Naive thymus-derived CD4-positive, alpha-beta T cell (primary cell): Measurements from ENCODE around the gene RNF182. TPM values are rescaled to one million over a fixed set of nuclear protein-coding genes. Genes with fewer than 3 reads are reported as not detected.
"Not testable (repeated sequence)": the region's sequence is repeated elsewhere in the genome, so short reads cannot be mapped to it uniquely, and the experiment has no call there.

ENCODE experiments used
- ATAC-seq: fragments of 150-1000 bp; cut with Tn5 transposase; 2 replicates; pipeline ENCODE4 v1.10.0; 2021; ENCODE audit warnings: mild to moderate bottlenecking, moderate library complexity
- CTCF ChIA-PET: fragments of 350-600 bp; sonication (Branson Sonifier 250); formaldehyde crosslinking; loops from one replicate; lab custom pipeline; 2021; ENCODE audit warnings: antibody characterized with exemption; lab: Charles Lee
- POLR2A ChIA-PET: fragments of 350-600 bp; sonication (Branson Sonifier 250); formaldehyde crosslinking; loops from one replicate; lab custom pipeline; 2021; ENCODE audit warnings: antibody characterized with exemption, inconsistent platforms; lab: Charles Lee
- DNase-seq, 9 donors: peaks; one replicate each; pipeline versions ENCODE4 v3.0.0 to v3.0.0-alpha.2; 2020 to 2022; ENCODE audit warnings: mixed read lengths in 1 of 9
- H3K27ac ChIP-seq: one replicate; pipeline ENCODE4 v1.7.0; 2013; ENCODE audit warnings: mild to moderate bottlenecking, low read depth, low read length, moderate library complexity
- H3K27me3 ChIP-seq, 2 donors: one replicate each; pipeline ENCODE4 v1.7.0; 2013; ENCODE audit warnings: low read length in 2 of 2, mild to moderate bottlenecking in 2 of 2, moderate library complexity in 2 of 2; ENCODE audit not compliant: control insufficient read depth in 2 of 2, insufficient read depth in 2 of 2
- H3K36me3 ChIP-seq, 3 experiments: 1 replicate in 2 of 3; 2 replicates in 1 of 3; pipeline ENCODE4 v1.7.0; 2013; ENCODE audit warnings: low read length in 3 of 3, mild to moderate bottlenecking in 3 of 3, moderate library complexity in 1 of 3; ENCODE audit not compliant: insufficient read depth in 3 of 3, control insufficient read depth in 2 of 3
- H3K4me1 ChIP-seq, 2 donors: one replicate each; pipeline ENCODE4 v1.7.0; 2013; ENCODE audit warnings: low read length in 2 of 2, mild to moderate bottlenecking in 2 of 2, moderate library complexity in 1 of 2; ENCODE audit not compliant: control insufficient read depth in 2 of 2, insufficient read depth in 2 of 2
- H3K4me3 ChIP-seq: 2 replicates; pipeline ENCODE4 v1.7.0; 2013; ENCODE audit warnings: mild to moderate bottlenecking, low read length
- H3K9me3 ChIP-seq, 3 experiments: 1 replicate in 2 of 3; 2 replicates in 1 of 3; pipeline ENCODE4 v1.7.0; 2013; ENCODE audit warnings: low read length in 3 of 3; ENCODE audit not compliant: control insufficient read depth in 2 of 3
- H3K27ac Mint-ChIP-seq, 9 donors: one replicate each; pipeline ENCODE4 v1.8.0; 2020 to 2022; ENCODE audit warnings: mixed read lengths in 9 of 9, mild to moderate bottlenecking in 8 of 9, moderate library complexity in 5 of 9, inconsistent platforms in 2 of 9
- H3K27me3 Mint-ChIP-seq, 5 donors: one replicate each; pipeline ENCODE4 v1.8.0; 2021 to 2022; ENCODE audit warnings: mixed read lengths in 5 of 5, mild to moderate bottlenecking in 1 of 5
- H3K36me3 Mint-ChIP-seq, 5 donors: one replicate each; pipeline ENCODE4 v1.8.0; 2020 to 2022; ENCODE audit warnings: mixed read lengths in 5 of 5, mild to moderate bottlenecking in 3 of 5, inconsistent platforms in 1 of 5
- H3K4me1 Mint-ChIP-seq, 7 donors: one replicate each; pipeline ENCODE4 v1.8.0; 2020 to 2022; ENCODE audit warnings: mixed read lengths in 7 of 7, mild to moderate bottlenecking in 3 of 7, inconsistent platforms in 1 of 7
- H3K4me3 Mint-ChIP-seq, 10 donors: one replicate each; pipeline ENCODE4 v1.8.0; 2020 to 2022; ENCODE audit warnings: mild to moderate bottlenecking in 10 of 10, mixed read lengths in 10 of 10, moderate library complexity in 6 of 10, inconsistent platforms in 2 of 10
- H3K9me3 Mint-ChIP-seq, 11 donors: one replicate each; pipeline ENCODE4 v1.8.0; 2020 to 2022; ENCODE audit warnings: mixed read lengths in 11 of 11, mild to moderate bottlenecking in 4 of 11, inconsistent platforms in 1 of 11, moderate library complexity in 1 of 11
- intact Hi-C, 2 donors: fragments of 100-400 bp; cut with micrococcal nuclease; formaldehyde crosslinking; loops; one replicate each; pipeline ENCODE4 v1.15.1; 2023
- polyA plus RNA-seq, 2 donors: library from polyadenylated mRNA; unstranded; fragments of 300-500 nt; fragmentation: Illumina TruSeq; gene quantifications; one replicate each; pipeline ENCODE4 v1.2.3, GENCODE V29; 2021
- total RNA-seq, 6 experiments: library from RNA in 5 of 6; stranded (reverse) in 5 of 6; gene quantifications; 1 replicate in 5 of 6; 2 replicates in 1 of 6; pipeline ENCODE4 v1.2.3 and lab custom pipeline; 2021 to 2026

The RNF182 gene, protein sequence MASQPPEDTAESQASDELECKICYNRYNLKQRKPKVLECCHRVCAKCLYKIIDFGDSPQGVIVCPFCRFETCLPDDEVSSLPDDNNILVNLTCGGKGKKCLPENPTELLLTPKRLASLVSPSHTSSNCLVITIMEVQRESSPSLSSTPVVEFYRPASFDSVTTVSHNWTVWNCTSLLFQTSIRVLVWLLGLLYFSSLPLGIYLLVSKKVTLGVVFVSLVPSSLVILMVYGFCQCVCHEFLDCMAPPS
- not detected for total RNA-seq
- not detected for polyA plus RNA-seq
- total RNA-seq (lab: John Stamatoyannopoulos, UW) = not detected

DNA sequence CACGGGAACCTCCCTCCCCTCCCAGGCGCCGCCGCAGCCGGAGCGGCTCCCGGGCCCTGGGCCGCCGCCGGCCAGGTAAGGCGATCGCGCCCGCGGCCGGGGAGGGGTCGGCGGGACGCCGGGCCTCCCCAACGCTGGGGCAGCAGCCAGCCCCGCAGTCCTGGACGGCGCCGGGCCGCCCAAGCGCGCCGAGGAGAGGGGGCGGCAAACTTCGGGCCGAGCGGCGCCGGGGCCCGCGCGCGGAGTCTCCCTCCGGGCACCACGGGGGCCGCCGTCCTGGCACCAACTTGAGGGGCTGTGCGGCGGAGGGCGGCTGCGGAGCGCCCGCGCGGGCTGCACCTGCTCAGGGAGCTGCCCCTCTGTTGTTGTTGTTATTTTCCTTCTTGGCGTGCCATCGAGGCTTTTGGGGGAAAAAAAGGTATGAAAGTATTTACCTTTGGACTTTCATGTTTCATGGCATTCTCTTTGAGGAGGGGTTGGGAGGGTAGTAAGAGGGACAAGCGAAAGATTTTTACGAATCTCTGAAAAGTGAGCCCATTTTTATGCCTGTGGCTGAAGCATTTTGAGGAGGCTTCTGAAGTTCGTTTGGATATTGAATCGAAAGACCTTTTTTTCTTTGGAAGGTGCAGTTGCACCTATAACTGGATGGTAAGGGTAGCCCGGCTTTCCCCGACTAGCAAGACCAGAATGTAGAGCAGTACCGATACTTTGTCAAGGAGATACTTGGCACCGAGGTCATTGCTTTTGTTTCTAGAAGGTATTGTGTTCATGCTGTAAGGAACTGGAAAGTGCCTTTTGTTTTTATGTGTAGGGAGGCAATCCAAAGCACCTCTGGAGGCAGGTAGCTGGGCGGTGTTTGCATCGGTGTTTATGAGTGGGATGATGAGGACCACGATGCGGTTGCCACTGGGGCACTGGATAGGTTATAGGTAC lies at the start of gene RNF182:
TSS of gene RNF182 (plus strand) at position 4 of the 933 bp plus-strand sequence. CDS start 52,168 bp downstream, outside the sequence.
- Mint-ChIP-seq H3K27me3 (peaks cover 54 to 74% (median 62%) of the 10 kb centered on the region in 5 donors), H3K4me3 (peak within 1 kb of the TSS; percentile 77 to 92 (median 82)), H3K4me1 (peaks cover 5 to 18% (median 15%) of the 10 kb centered on the region in 7 donors), H3K27ac (no peak within 1 kb of the TSS), H3K9me3 (peaks cover 0 to 10% (median 0%) of the 10 kb centered on the region in 11 donors), H3K36me3 (no peaks in the 10 kb centered on the region)
- intact Hi-C loops = no loop called here
- DNase-seq (peak in 6 of 9 donors; percentile 1 to 46 (median 11)), ATAC-seq (peak; percentile 6)
- no peaks in the 10 kb centered on the region for H3K9me3 ChIP-seq
- CTCF ChIA-PET = no interaction called here
- H3K36me3 ChIP-seq = no peaks in the 10 kb centered on the region
- no peak within 1 kb of the TSS for H3K27ac ChIP-seq
- H3K27me3 ChIP-seq = peaks cover 21 to 32% of the 10 kb centered on the region in 2 donors
- H3K4me1 ChIP-seq = peaks cover 13 to 14% of the 10 kb centered on the region in 2 donors
- POLR2A ChIA-PET = interaction anchor here (0.5 kb wide), 1 partner anchor 590 kb away, joined by 3 read pairs; no protein-coding TSS in a partner anchor
- peak within 1 kb of the TSS; percentile 48 for H3K4me3 ChIP-seq

GRCh38 chr6:13877051-13877450 lies 47.7 kb upstream of the RNF182 start:
- no peak for DNase-seq
- CTCF ChIA-PET = no interaction called here

DNA sequence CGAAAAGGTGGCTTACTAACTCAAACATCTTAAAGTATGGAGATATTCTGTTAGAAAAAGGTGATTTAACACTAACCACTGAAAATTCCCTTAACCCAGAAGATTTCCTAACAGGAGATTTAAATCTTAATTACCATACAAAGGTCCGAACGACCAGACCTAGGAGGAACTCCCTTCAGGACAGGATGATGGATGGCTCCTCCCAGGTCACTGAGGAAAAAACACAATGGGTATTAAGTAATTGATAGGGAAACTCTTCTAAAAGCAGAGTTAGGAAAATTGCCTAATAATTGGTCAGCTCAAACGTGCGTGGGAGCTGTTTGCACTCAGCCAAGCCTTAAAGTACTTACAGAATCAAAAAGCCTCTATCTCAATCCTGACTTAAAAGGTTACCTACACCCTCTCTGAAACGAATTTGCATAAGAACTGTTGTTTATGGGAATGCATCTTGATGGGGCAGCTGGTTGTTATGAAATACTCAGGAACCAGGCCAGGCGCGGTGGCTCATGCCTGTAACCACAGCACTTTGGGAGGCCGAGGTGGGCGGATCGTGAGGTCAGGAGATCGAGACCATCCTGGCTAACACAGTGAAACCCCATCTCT lies 44.6 kb upstream of the RNF182 start:
- ATAC-seq, intact Hi-C loops, H3K27me3 ChIP-seq, H3K4me1 Mint-ChIP-seq, H3K36me3 ChIP-seq, CTCF ChIA-PET, POLR2A ChIA-PET, H3K4me3 Mint-ChIP-seq, H3K27ac Mint-ChIP-seq, H3K9me3 ChIP-seq, H3K36me3 Mint-ChIP-seq, DNase-seq, H3K4me1 ChIP-seq, H3K4me3 ChIP-seq, H3K27ac ChIP-seq: not testable (repeated sequence)
- H3K27me3 Mint-ChIP-seq = peaks cover 0 to 11% (median 6%) of the 10 kb centered on the region in 5 donors
- H3K9me3 Mint-ChIP-seq = peaks cover 0 to 28% (median 4%) of the 10 kb centered on the region in 11 donors

More at GRCh38 chr6:13877051-13877450, 47.7 kb upstream of the RNF182 start:
- no peak overlapping the region for H3K27ac Mint-ChIP-seq
- Histone ChIP-seq H3K36me3 (no peaks in the 10 kb centered on the region), H3K27me3 (no peaks in the 10 kb centered on the region), H3K9me3 (peaks cover 0 to 6% (median 0%) of the 10 kb centered on the region in 3 experiments), H3K4me1 (peaks cover 0 to 4% of the 10 kb centered on the region in 2 donors), H3K27ac (no peak overlapping the region), H3K4me3 (no peak overlapping the region)
- no peak for ATAC-seq
- H3K4me1 Mint-ChIP-seq = peaks cover 7 to 20% (median 17%) of the 10 kb centered on the region in 7 donors
- no peak overlapping the region for H3K4me3 Mint-ChIP-seq
- H3K36me3 Mint-ChIP-seq = peaks cover 0 to 8% (median 3%) of the 10 kb centered on the region in 5 donors
- POLR2A ChIA-PET = interaction anchor here (0.6 kb wide), 1 partner anchor 198 kb away, joined by 3 read pairs; no protein-coding TSS in a partner anchor
- intact Hi-C loops = no loop called here
- peaks cover 0 to 14% (median 11%) of the 10 kb centered on the region in 5 donors for H3K27me3 Mint-ChIP-seq
- peaks cover 0 to 18% (median 3%) of the 10 kb centered on the region in 11 donors for H3K9me3 Mint-ChIP-seq

DNA sequence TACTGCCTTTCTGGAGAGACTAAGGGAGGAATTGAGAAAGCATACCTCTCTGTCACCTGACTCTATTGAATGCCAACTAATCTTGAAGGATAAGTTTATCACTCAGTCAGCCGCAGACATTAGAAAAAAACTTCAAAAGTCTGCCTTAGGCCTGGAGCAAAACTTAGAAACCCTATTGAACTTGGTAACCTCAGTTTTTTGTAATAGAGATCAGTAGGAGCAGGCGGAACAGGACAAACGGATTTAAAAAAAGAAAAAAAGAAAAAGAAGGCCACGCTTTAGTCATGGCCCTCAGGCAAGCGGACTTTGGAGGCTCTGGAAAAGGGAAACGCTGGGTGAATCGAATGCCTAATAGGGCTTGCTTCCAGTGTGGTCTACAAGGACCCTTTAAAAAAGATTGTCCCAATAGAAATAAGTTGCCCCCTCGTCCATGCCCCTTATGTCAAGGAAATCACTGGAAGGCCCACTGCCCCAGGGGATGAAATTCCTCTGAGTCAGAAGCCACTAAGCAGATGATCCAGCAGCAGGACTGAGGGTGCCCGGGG lies 43.1 kb upstream of the RNF182 start:
- no peak for DNase-seq
- Mint-ChIP-seq H3K27ac (no peak overlapping the region), H3K36me3 (peaks cover 0 to 8% (median 3%) of the 10 kb centered on the region in 5 donors), H3K4me1 (no peaks in the 10 kb centered on the region), H3K9me3 (peaks cover 0 to 28% (median 4%) of the 10 kb centered on the region in 11 donors), H3K4me3 (no peak overlapping the region), H3K27me3 (peaks cover 0 to 11% (median 6%) of the 10 kb centered on the region in 5 donors)
- ChIA-PET POLR2A (no interaction called here), CTCF (no interaction called here)
- intact Hi-C loops = no loop called here
- H3K27me3 ChIP-seq = no peaks in the 10 kb centered on the region
- H3K27ac ChIP-seq = no peak overlapping the region
- H3K9me3 ChIP-seq = peaks cover 0 to 6% (median 0%) of the 10 kb centered on the region in 3 experiments
- H3K4me3 ChIP-seq = no peak overlapping the region
- no peak for ATAC-seq
- H3K36me3 ChIP-seq = no peaks in the 10 kb centered on the region
- no peaks in the 10 kb centered on the region for H3K4me1 ChIP-seq

- Histone ChIP-seq H3K4me3 (no peak overlapping the region), H3K36me3 (no peaks in the 10 kb centered on the region), H3K4me1 (no peaks in the 10 kb centered on the region), H3K27ac (no peak overlapping the region), H3K9me3 (no peaks in the 10 kb centered on the region), H3K27me3 (no peaks in the 10 kb centered on the region)
- peaks cover 0 to 13% (median 0%) of the 10 kb centered on the region in 11 donors for H3K9me3 Mint-ChIP-seq
- DNase-seq = no peak
- no peak for ATAC-seq
- ChIA-PET POLR2A (no interaction called here), CTCF (interaction anchor here (1.4 kb wide), 1 partner anchor 182 kb away, joined by 4 read pairs; no protein-coding TSS in a partner anchor)
- intact Hi-C loops = no loop called here
- H3K4me3 Mint-ChIP-seq = no peak overlapping the region
- no peaks in the 10 kb centered on the region for H3K36me3 Mint-ChIP-seq
- no peaks in the 10 kb centered on the region for H3K4me1 Mint-ChIP-seq
- peaks cover 0 to 8% (median 6%) of the 10 kb centered on the region in 5 donors for H3K27me3 Mint-ChIP-seq
- no peak overlapping the region for H3K27ac Mint-ChIP-seq
These were observed 40.8 kb upstream of the RNF182 start for GRCh38 chr6:13883966-13884365.

- intact Hi-C loops = no loop called here
- no peaks in the 10 kb centered on the region for H3K27me3 ChIP-seq
- ChIA-PET CTCF (interaction anchor here (1.4 kb wide), 1 partner anchor 182 kb away, joined by 4 read pairs; no protein-coding TSS in a partner anchor), POLR2A (no interaction called here)
- ATAC-seq (no peak), DNase-seq (no peak)
- Mint-ChIP-seq H3K4me1 (no peaks in the 10 kb centered on the region), H3K27ac (no peak overlapping the region), H3K4me3 (no peak overlapping the region), H3K9me3 (peaks cover 0 to 10% (median 0%) of the 10 kb centered on the region in 11 donors), H3K27me3 (peaks cover 0 to 7% (median 3%) of the 10 kb centered on the region in 5 donors), H3K36me3 (no peaks in the 10 kb centered on the region)
- H3K4me3 ChIP-seq = no peak overlapping the region
- no peaks in the 10 kb centered on the region for H3K4me1 ChIP-seq
- no peaks in the 10 kb centered on the region for H3K9me3 ChIP-seq
- H3K27ac ChIP-seq = no peak overlapping the region
- no peaks in the 10 kb centered on the region for H3K36me3 ChIP-seq
These were observed 40.4 kb upstream of the RNF182 start for GRCh38 chr6:13884397-13884796.
